A549 (cell line): ENCODE data around the gene NMNAT2.

Source experiments
- CHD2 ChIP-seq: fragments of 150-350 bp; IDR thresholded peaks from 2 replicates; pipeline ENCODE4 v1.6.1; 2014; ENCODE audit warnings: low read length; ENCODE audit not compliant: partially characterized antibody
- EP300 ChIP-seq, 2 experiments: fragments of >200 bp; sonication (Bioruptor Twin); formaldehyde crosslinking; IDR thresholded peaks; 2 replicates in 1 of 2; 3 replicates in 1 of 2; pipeline ENCODE4 v1.6.1; 2016 to 2017
- ESRRA ChIP-seq: fragments of 150-350 bp; IDR thresholded peaks from 2 replicates; pipeline ENCODE4 v1.6.1; 2014; ENCODE audit warnings: mild to moderate bottlenecking, low read length, borderline replicate concordance
- HEYL ChIP-seq: fragments of 250-450 bp; sonication (Bioruptor Pico); IDR thresholded peaks from 2 replicates; pipeline ENCODE4 v1.8.0; 2021; ENCODE audit warnings: mild to moderate bottlenecking, moderate library complexity
- HOXA7 ChIP-seq: fragments of 250-450 bp; sonication (Bioruptor Pico); IDR thresholded peaks from 2 replicates; pipeline ENCODE4 v1.5.0; 2020; ENCODE audit warnings: mild to moderate bottlenecking, moderate library complexity
- JUN ChIP-seq, 2 experiments: fragments of >200 bp; sonication (Bioruptor Twin); formaldehyde crosslinking; IDR thresholded peaks; 2 replicates in 1 of 2; 3 replicates in 1 of 2; pipeline ENCODE4 v1.6.1; 2016 to 2017
- KDM1A ChIP-seq: fragments of 200-600 bp; sonication (generic); IDR thresholded peaks from 2 replicates; pipeline ENCODE4 v1.6.1; 2016; ENCODE audit warnings: low read depth, mild to moderate bottlenecking
- PHF8 ChIP-seq: fragments of 200-600 bp; sonication (generic); IDR thresholded peaks from 2 replicates; pipeline ENCODE4 v1.6.1; 2016; ENCODE audit warnings: low read depth, mild to moderate bottlenecking, antibody characterized with exemption, moderate library complexity, borderline replicate concordance
- POLR2A ChIP-seq: IDR thresholded peaks from 2 replicates; pipeline ENCODE4 v1.6.1; 2012; ENCODE audit warnings: mild to moderate bottlenecking, low read length
- POLR2AphosphoS2 ChIP-seq: conservative IDR thresholded peaks from 2 replicates; pipeline ENCODE4 v1.6.1; 2012; ENCODE audit warnings: low read length, improper control_type of control experiment, inconsistent platforms
- RAD21 ChIP-seq, 2 experiments: fragments of >200 bp in 1 of 2; sonication (Bioruptor Twin) in 1 of 2; formaldehyde crosslinking in 1 of 2; IDR thresholded peaks in 1 of 2; conservative IDR thresholded peaks in 1 of 2; 2 replicates in 1 of 2; 3 replicates in 1 of 2; pipeline ENCODE4 v1.6.1; 2012 to 2018; ENCODE audit warnings: inconsistent platforms in 1 of 2
- RFX5 ChIP-seq: fragments of 450-650 bp; IDR thresholded peaks from 2 replicates; pipeline ENCODE4 v1.7.1; 2014; ENCODE audit warnings: antibody characterized with exemption, mild to moderate bottlenecking, moderate library complexity
- TF ChIP-seq, protein P1 (sequence below): fragments of >200 bp; sonication (Bioruptor Twin); formaldehyde crosslinking; IDR thresholded peaks from 3 replicates; pipeline ENCODE4 v1.5.1; 2016
- TF ChIP-seq, protein P2 (sequence below): IDR thresholded peaks from 2 replicates; pipeline ENCODE4 v1.6.1; 2012

DNA sequence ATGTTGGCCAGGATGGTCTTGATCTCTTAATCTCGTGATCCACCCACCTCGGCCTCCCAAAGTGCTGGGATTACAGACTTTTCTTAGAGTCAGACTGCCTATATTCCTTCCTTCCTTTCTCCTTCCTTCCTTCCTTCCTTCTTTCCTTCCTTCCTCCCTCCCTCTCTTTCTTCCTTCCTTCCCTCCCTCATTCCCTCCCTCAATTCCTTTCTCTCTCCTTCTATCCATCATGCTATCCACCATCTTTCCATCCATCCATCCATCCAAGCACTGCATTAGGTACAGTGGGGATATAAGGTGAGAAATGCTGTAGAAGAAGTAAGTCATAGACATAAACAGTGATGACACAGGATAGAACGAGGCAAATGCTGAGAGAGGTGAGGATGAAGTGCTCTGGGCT lies 218.9 kb downstream of the NMNAT2 start:
- TF ChIP-seq, protein P1, sequence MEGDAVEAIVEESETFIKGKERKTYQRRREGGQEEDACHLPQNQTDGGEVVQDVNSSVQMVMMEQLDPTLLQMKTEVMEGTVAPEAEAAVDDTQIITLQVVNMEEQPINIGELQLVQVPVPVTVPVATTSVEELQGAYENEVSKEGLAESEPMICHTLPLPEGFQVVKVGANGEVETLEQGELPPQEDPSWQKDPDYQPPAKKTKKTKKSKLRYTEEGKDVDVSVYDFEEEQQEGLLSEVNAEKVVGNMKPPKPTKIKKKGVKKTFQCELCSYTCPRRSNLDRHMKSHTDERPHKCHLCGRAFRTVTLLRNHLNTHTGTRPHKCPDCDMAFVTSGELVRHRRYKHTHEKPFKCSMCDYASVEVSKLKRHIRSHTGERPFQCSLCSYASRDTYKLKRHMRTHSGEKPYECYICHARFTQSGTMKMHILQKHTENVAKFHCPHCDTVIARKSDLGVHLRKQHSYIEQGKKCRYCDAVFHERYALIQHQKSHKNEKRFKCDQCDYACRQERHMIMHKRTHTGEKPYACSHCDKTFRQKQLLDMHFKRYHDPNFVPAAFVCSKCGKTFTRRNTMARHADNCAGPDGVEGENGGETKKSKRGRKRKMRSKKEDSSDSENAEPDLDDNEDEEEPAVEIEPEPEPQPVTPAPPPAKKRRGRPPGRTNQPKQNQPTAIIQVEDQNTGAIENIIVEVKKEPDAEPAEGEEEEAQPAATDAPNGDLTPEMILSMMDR: no peak
- no peak for TF ChIP-seq PHF8
- TF ChIP-seq POLR2A: no peak
- no peak for TF ChIP-seq POLR2AphosphoS2
- no peak for TF ChIP-seq RAD21 (conservative IDR thresholded peaks at IDR 0.05 in 1 of 2, IDR thresholded peaks at IDR 0.05 in 1 of 2)
- no peak for TF ChIP-seq EP300 (IDR thresholded peaks at IDR 0.05)
- no peak for TF ChIP-seq HOXA7 (CRISPR knock-in tag)
- TF ChIP-seq CHD2: no peak
- TF ChIP-seq HEYL (CRISPR knock-in tag): no peak
- no peak for TF ChIP-seq KDM1A
- TF ChIP-seq JUN (IDR thresholded peaks at IDR 0.05): no peak
- TF ChIP-seq, protein P2, sequence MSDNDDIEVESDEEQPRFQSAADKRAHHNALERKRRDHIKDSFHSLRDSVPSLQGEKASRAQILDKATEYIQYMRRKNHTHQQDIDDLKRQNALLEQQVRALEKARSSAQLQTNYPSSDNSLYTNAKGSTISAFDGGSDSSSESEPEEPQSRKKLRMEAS: no peak
- TF ChIP-seq ESRRA: no peak
- no peak for TF ChIP-seq RFX5
